Prostate gland (tissue), 2 donors: ENCODE measurements around the gene TOMM22. TPM values are rescaled to one million over a fixed set of nuclear protein-coding genes. Genes with fewer than 3 reads are reported as not detected.

Source experiments
- DNase-seq: peaks from one replicate; pipeline ENCODE4 v3.0.0-alpha.2; 2019; ENCODE audit warnings: low spot score
- H3K27ac ChIP-seq, 2 donors: fragments of 200-600 bp; sonication (generic); 2 replicates each; pipeline ENCODE4 v1.5.1; 2017 to 2019
- H3K27me3 ChIP-seq: fragments of 200-600 bp; sonication (generic); replicated peaks from 2 replicates; pipeline ENCODE4 v1.5.1; 2019; ENCODE audit not compliant: insufficient read depth
- H3K36me3 ChIP-seq, 2 donors: fragments of 200-600 bp; sonication (generic); 1 replicate in 1 of 2; 2 replicates in 1 of 2; pipeline versions ENCODE4 v1.5.1 to v1.8.1; 2017 to 2019
- H3K4me1 ChIP-seq: fragments of 200-600 bp; sonication (generic); replicated peaks from 2 replicates; pipeline ENCODE4 v1.5.1; 2019
- H3K4me3 ChIP-seq, 2 donors: fragments of 200-600 bp; sonication (generic); 2 replicates each; pipeline ENCODE4 v1.5.1; 2017 to 2019
- H3K9me3 ChIP-seq: fragments of 200-600 bp; sonication (generic); 2 replicates; pipeline ENCODE4 v1.5.1; 2017
- POLR2A ChIP-seq: fragments of 450-650 bp; IDR thresholded peaks from one replicate; pipeline ENCODE4 v1.6.1; 2016; ENCODE audit warnings: antibody characterized with exemption, mild to moderate bottlenecking
- POLR2AphosphoS5 ChIP-seq: sonication (generic); formaldehyde crosslinking; IDR thresholded peaks from one replicate; pipeline ENCODE4 v1.6.1; 2017; ENCODE audit warnings: antibody characterized with exemption
- WGBS: methylation state at CpG from one replicate; pipeline ENCODE4 v1.1.5; 2018; 5-methylcytosine and 5-hydroxymethylcytosine counted together
- intact Hi-C: fragments of 100-400 bp; cut with DNase I; formaldehyde crosslinking; loops from one replicate; pipeline ENCODE4 v1.14.2; 2022
- total RNA-seq, 2 donors: library from RNA; depleted of rRNA; stranded (reverse); fragments of >200 nt; gene quantifications; one replicate each; pipeline ENCODE4 v1.1.0, GENCODE V29; 2016
- TF ChIP-seq, protein P1 (sequence below), 4 experiments: fragments of 200-600 bp in 2 of 4; fragments of 450-650 bp in 2 of 4; sonication (generic) in 2 of 4; IDR thresholded peaks; 1 replicate in 3 of 4; 2 replicates in 1 of 4; pipeline ENCODE4 v1.5.1; 2016 to 2019; ENCODE audit warnings: antibody characterized with exemption in 4 of 4, mild to moderate bottlenecking in 2 of 4, moderate library complexity in 2 of 4

TOMM22 gene
- total RNA-seq, 2 donors from 2014 or later = 44.5 to 50.8 TPM

DNA sequence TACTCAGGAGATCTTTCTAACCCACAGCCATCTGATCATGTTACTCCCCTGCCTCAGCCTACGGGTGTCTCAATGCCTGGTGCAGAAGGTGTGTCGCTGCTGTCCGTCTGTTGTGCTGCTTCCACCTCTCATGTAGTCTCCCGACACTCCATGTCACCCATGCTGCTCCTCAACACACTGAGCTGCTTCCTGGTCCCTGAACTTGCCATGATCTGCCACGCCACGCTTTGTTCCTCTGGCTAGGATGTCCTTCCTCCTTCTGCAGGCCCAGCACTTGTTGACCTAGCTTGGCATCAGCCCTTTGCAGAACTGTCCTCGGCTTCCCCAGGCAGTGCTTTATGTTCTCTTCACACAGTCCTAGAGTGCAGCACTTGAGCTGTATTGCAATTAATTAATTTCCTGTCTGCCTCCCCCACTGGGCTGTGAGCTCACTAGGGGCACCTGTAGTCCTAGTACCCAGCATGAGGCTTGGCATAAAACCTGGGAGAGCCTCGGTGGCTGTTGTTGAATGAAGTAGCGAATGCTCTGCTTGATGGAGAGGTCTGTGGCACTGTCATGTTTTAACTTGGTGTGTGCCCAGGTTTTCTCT, 33.5 kb downstream of the TOMM22 start:
- Histone ChIP-seq H3K27ac (no peak overlapping the region), H3K4me1 (no peaks in the 10 kb centered on the region), H3K9me3 (no peaks in the 10 kb centered on the region), H3K4me3 (no peak overlapping the region), H3K27me3 (no peaks in the 10 kb centered on the region), H3K36me3 (peaks cover 0 to 12% of the 10 kb centered on the region in 2 donors)
- 85% methylated on average over 9 of the region's 9 CpGs for WGBS
- intact Hi-C loops = no loop called here
- TF ChIP-seq POLR2A (no peak), POLR2AphosphoS5 (no peak)
- TF ChIP-seq, protein P1, sequence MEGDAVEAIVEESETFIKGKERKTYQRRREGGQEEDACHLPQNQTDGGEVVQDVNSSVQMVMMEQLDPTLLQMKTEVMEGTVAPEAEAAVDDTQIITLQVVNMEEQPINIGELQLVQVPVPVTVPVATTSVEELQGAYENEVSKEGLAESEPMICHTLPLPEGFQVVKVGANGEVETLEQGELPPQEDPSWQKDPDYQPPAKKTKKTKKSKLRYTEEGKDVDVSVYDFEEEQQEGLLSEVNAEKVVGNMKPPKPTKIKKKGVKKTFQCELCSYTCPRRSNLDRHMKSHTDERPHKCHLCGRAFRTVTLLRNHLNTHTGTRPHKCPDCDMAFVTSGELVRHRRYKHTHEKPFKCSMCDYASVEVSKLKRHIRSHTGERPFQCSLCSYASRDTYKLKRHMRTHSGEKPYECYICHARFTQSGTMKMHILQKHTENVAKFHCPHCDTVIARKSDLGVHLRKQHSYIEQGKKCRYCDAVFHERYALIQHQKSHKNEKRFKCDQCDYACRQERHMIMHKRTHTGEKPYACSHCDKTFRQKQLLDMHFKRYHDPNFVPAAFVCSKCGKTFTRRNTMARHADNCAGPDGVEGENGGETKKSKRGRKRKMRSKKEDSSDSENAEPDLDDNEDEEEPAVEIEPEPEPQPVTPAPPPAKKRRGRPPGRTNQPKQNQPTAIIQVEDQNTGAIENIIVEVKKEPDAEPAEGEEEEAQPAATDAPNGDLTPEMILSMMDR (IDR thresholded peaks at IDR 0.05) = no peak
- no peak for DNase-seq

DNA sequence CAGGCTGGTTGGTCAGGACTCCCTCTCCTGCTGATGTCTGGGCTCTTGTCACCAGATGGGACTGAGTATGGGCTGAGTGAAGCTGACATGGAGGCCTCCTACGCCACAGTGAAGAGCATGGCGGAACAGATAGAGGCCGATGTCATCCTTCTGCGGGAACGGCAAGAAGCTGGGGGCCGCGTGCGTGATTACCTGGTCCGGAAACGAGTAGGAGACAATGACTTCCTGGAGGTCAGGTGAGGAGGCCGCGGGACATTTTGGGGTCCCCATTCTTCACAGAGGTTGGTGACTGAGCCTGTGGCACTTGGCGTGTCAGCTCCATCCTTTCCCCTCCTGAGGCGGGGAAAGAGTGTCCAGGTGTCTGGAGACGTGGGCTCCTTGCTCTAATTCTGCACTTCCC, 34.1 kb downstream of the TOMM22 start:
- no peaks in the 10 kb centered on the region for H3K9me3 ChIP-seq
- no peak overlapping the region for H3K27ac ChIP-seq
- 94% methylated on average over 15 of the region's 15 CpGs for WGBS
- H3K4me3 ChIP-seq = no peak overlapping the region
- H3K27me3 ChIP-seq = no peaks in the 10 kb centered on the region
- TF ChIP-seq POLR2A (no peak), POLR2AphosphoS5 (no peak)
- TF ChIP-seq, protein P1 (IDR thresholded peaks at IDR 0.05) = no peak
- H3K36me3 ChIP-seq = peaks cover 0 to 12% of the 10 kb centered on the region in 2 donors
- no peaks in the 10 kb centered on the region for H3K4me1 ChIP-seq
- DNase-seq = no peak
- intact Hi-C loops = no loop called here

DNA sequence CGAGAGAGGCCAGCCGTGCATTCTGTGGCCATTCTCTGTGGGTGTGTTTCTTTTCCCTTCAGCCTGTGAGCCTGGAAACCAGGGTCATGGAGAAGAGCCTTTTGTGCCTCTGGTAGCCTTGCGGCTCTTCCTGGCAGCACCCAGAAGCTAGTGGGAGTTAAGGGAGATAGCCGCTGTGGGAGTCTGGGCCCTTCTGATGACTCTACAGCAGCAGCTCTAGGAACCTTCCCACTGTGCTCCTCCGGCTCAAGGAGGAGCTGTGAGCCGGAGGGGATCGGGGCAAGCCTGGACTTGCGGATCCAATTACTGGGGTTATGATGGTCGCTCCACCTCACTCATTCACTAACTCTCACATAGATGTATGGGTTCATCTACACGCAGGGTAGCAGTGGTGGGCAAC, 34.5 kb downstream of the TOMM22 start:
- 80% methylated on average over 10 of the region's 10 CpGs for WGBS
- H3K9me3 ChIP-seq = no peaks in the 10 kb centered on the region
- H3K27ac ChIP-seq = no peak overlapping the region
- H3K27me3 ChIP-seq = no peaks in the 10 kb centered on the region
- intact Hi-C loops = no loop called here
- DNase-seq = no peak
- H3K4me1 ChIP-seq = no peaks in the 10 kb centered on the region
- TF ChIP-seq POLR2AphosphoS5 (no peak), POLR2A (no peak)
- TF ChIP-seq, protein P1 (IDR thresholded peaks at IDR 0.05) = no peak
- H3K36me3 ChIP-seq = peaks cover 0 to 12% of the 10 kb centered on the region in 2 donors
- H3K4me3 ChIP-seq = no peak overlapping the region

DNA sequence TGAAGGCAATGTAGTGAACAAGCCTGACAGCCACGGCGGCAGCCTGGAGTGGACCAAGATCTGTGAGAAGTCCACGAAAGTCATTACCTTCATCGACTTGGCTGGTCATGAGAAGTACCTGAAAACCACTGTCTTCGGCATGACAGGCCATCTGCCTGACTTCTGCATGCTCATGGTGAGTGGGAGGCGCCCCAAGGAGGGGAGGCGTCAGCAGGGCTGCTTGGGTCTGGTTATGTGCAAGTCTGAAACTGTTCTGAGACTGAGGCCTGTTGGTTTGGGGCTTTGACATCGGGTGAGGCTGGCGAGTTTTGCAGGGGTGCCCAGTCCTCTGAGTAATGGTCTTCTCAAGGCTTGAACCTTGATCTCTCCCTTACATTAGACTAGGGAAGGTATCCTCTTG, 35.1 kb downstream of the TOMM22 start:
- Histone ChIP-seq H3K4me3 (no peak overlapping the region), H3K9me3 (no peaks in the 10 kb centered on the region), H3K4me1 (no peaks in the 10 kb centered on the region), H3K27ac (no peak overlapping the region), H3K27me3 (no peaks in the 10 kb centered on the region), H3K36me3 (peaks cover 0 to 12% of the 10 kb centered on the region in 2 donors)
- no peak for DNase-seq
- intact Hi-C loops = no loop called here
- 88% methylated on average over 9 of the region's 9 CpGs for WGBS
- TF ChIP-seq POLR2AphosphoS5 = no peak
- TF ChIP-seq, protein P1 (IDR thresholded peaks at IDR 0.05) = no peak
- TF ChIP-seq POLR2A = no peak

DNA sequence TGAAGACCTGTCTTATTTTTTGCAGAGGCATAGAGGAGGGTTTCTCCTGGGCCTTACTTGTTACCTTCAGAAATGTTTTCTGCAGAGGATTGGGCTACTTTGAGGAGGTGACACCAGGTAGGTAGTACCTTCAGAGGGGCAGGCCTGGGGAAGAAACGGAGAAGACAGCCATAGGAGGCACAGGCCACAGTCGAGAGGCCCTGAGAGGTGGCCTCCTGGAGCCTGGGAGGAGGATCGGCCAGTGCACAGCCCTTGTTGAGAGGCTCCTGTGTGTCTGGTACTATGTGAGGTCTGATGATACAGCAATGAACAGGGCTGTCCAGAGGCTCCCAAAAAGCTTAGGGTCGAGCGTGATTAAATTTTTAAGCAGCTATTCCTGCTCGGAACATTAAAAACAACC, 35.5 kb downstream of the TOMM22 start:
- 94% methylated on average over 6 of the region's 6 CpGs for WGBS
- no peaks in the 10 kb centered on the region for H3K4me1 ChIP-seq

More for the DNA sequence above, 35.5 kb downstream of the TOMM22 start:
- no peak for TF ChIP-seq POLR2AphosphoS5
- TF ChIP-seq POLR2A = no peak
- TF ChIP-seq, protein P1 (IDR thresholded peaks at IDR 0.05) = no peak
- H3K36me3 ChIP-seq = peaks cover 0 to 12% of the 10 kb centered on the region in 2 donors
- H3K27me3 ChIP-seq = no peaks in the 10 kb centered on the region
- intact Hi-C loops = no loop called here
- DNase-seq = no peak
- H3K9me3 ChIP-seq = no peaks in the 10 kb centered on the region
- no peak overlapping the region for H3K4me3 ChIP-seq
- H3K27ac ChIP-seq = no peak overlapping the region
